B cell (primary cell): ENCODE results near the gene VAV3. TPM values are rescaled to one million over a fixed set of nuclear protein-coding genes. Genes with fewer than 3 reads are reported as not detected.

ENCODE experiments used
- ATAC-seq: fragments of 200-7000 bp; cut with Tn5 transposase; one replicate; pipeline ENCODE4 v1.10.0; 2021; ENCODE audit warnings: low read depth, mild to moderate bottlenecking, moderate number of reproducible peaks, moderate library complexity
- CTCF ChIA-PET: fragments of 350-600 bp; sonication (Branson Sonifier 250); formaldehyde crosslinking; loops from one replicate; lab custom pipeline; 2021; ENCODE audit warnings: antibody characterized with exemption, inconsistent platforms; lab: Charles Lee
- POLR2A ChIA-PET: fragments of 350-600 bp; sonication (Branson Sonifier 250); formaldehyde crosslinking; loops from one replicate; lab custom pipeline; 2021; ENCODE audit warnings: antibody characterized with exemption; lab: Charles Lee
- DNase-seq: peaks from one replicate; pipeline ENCODE4 v3.0.0; 2013
- H2AFZ ChIP-seq: 2 replicates; pipeline ENCODE4 v1.6.1; 2012; ENCODE audit warnings: mild to moderate bottlenecking, low read depth, low read length; ENCODE audit not compliant: insufficient read depth, poor library complexity, severe bottlenecking
- H3K27ac ChIP-seq, 2 donors: 1 replicate in 1 of 2; 2 replicates in 1 of 2; pipeline ENCODE4 v1.5.1; 2012 to 2013; ENCODE audit warnings: low read length in 2 of 2, mild to moderate bottlenecking in 2 of 2, moderate library complexity in 1 of 2
- H3K27me3 ChIP-seq, 4 experiments: fragments of 200-600 bp in 1 of 4; sonication (generic) in 1 of 4; replicated peaks in 1 of 4; 1 replicate in 2 of 4; 2 replicates in 2 of 4; pipeline versions ENCODE4 v1.6.1 to v1.7.0; 2013 to 2016; ENCODE audit warnings: low read length in 3 of 4, mild to moderate bottlenecking in 2 of 4, mixed read lengths in 1 of 4, moderate library complexity in 1 of 4; ENCODE audit not compliant: insufficient read depth in 4 of 4, control insufficient read depth in 3 of 4; ENCODE audit errors: control extremely low read depth in 1 of 4
- H3K36me3 ChIP-seq, 2 experiments: replicated peaks in 1 of 2; 1 replicate in 1 of 2; 2 replicates in 1 of 2; pipeline versions ENCODE4 v1.6.1 to v1.7.1; 2013; ENCODE audit warnings: low read length in 1 of 2; ENCODE audit not compliant: insufficient read depth in 2 of 2, control insufficient read depth in 1 of 2; ENCODE audit errors: control extremely low read depth in 1 of 2, extremely low read depth in 1 of 2
- H3K4me1 ChIP-seq, 2 donors: fragments of 200-600 bp in 1 of 2; sonication (generic) in 1 of 2; 1 replicate in 1 of 2; 2 replicates in 1 of 2; pipeline versions ENCODE4 v1.5.1 to v1.6.1; 2013 to 2017; ENCODE audit warnings: low read length in 2 of 2; ENCODE audit not compliant: control insufficient read depth in 2 of 2, insufficient read depth in 2 of 2
- H3K4me2 ChIP-seq: replicated peaks from 2 replicates; pipeline ENCODE3; 2012; ENCODE audit warnings: mild to moderate bottlenecking, low read depth, low read length; ENCODE audit not compliant: poor library complexity, severe bottlenecking
- H3K4me3 ChIP-seq, 5 experiments: fragments of 200-600 bp in 1 of 5; sonication (generic) in 1 of 5; 1 replicate in 3 of 5; 2 replicates in 2 of 5; pipeline versions ENCODE4 v1.5.1 to v1.7.0; 2011 to 2016; ENCODE audit warnings: low read length in 4 of 5, mild to moderate bottlenecking in 4 of 5, low read depth in 2 of 5, control low read depth in 1 of 5, moderate library complexity in 1 of 5; ENCODE audit not compliant: insufficient read depth in 1 of 5; ENCODE audit errors: control extremely low read depth in 1 of 5, extremely low read depth in 1 of 5
- H3K79me2 ChIP-seq: fragments of 200-600 bp; sonication (generic); one replicate; pipeline ENCODE4 v1.6.0; 2016; ENCODE audit warnings: low read length; ENCODE audit not compliant: control insufficient read depth, insufficient read depth
- H3K9ac ChIP-seq: fragments of 200-600 bp; sonication (generic); 2 replicates; pipeline ENCODE4 v1.6.1; 2017; ENCODE audit warnings: mild to moderate bottlenecking, low read length, moderate library complexity
- H3K9me3 ChIP-seq, 3 donors: one replicate each; pipeline versions ENCODE4 v1.6.1 to v1.7.1; 2013; ENCODE audit warnings: low read length in 2 of 3; ENCODE audit not compliant: control insufficient read depth in 2 of 3, insufficient read depth in 1 of 3; ENCODE audit errors: control extremely low read depth in 1 of 3
- H4K20me1 ChIP-seq: 2 replicates; pipeline ENCODE4 v1.6.0; 2012; ENCODE audit warnings: mild to moderate bottlenecking, low read length; ENCODE audit not compliant: insufficient read depth, control insufficient read depth, poor library complexity, severe bottlenecking
- H3K27ac Mint-ChIP-seq: one replicate; pipeline ENCODE4 v1.8.0; 2021; ENCODE audit warnings: mixed read lengths
- H3K27me3 Mint-ChIP-seq: one replicate; pipeline ENCODE4 v1.8.0; 2021; ENCODE audit warnings: mixed read lengths
- H3K4me1 Mint-ChIP-seq: one replicate; pipeline ENCODE4 v1.8.0; 2021; ENCODE audit warnings: mixed read lengths
- H3K4me3 Mint-ChIP-seq: one replicate; pipeline ENCODE4 v1.8.0; 2021; ENCODE audit warnings: mixed read lengths
- H3K9me3 Mint-ChIP-seq: one replicate; pipeline ENCODE4 v1.8.0; 2022; ENCODE audit warnings: mixed read lengths; ENCODE audit not compliant: insufficient read depth
- EZH2 ChIP-seq: IDR thresholded peaks from 2 replicates; pipeline ENCODE4 v1.6.1; 2012; ENCODE audit warnings: borderline replicate concordance, low read depth, mild to moderate bottlenecking, moderate library complexity, low read length; ENCODE audit not compliant: insufficient read depth, poor library complexity, severe bottlenecking
- WGBS: methylation state at CpG from one replicate; pipeline ENCODE4 v1.1.5; 2013; ENCODE audit warnings: missing lambda C conversion rate; ENCODE audit not compliant: insufficient coverage; 5-methylcytosine and 5-hydroxymethylcytosine counted together
- intact Hi-C: fragments of 100-400 bp; cut with micrococcal nuclease; formaldehyde crosslinking; loops from one replicate; pipeline ENCODE4 v1.10.0; 2022
- polyA plus RNA-seq: library from polyadenylated mRNA; depleted of rRNA; stranded (reverse); fragments of >200 nt; gene quantifications from 2 replicates; pipeline ENCODE4 v1.2.3, GENCODE V29; 2012
- total RNA-seq, 2 donors: library from RNA; stranded (reverse); fragments of 120-200 nt in 1 of 2; gene quantifications; 1 replicate in 1 of 2; 2 replicates in 1 of 2; pipeline versions ENCODE4 v1.2.3 to v1.2.4, GENCODE V29; 2013 to 2022
- TF ChIP-seq, protein P1 (sequence below): fragments of 200-600 bp; IDR thresholded peaks from one replicate; pipeline ENCODE4 v1.8.0; 2022; ENCODE audit warnings: antibody characterized with exemption, mild to moderate bottlenecking

Gene VAV3
- total and polyA plus RNA-seq, 2 donors (not counting 1 experiment from before 2014, with no cell fraction given): 14.8 to 32.5 TPM

DNA sequence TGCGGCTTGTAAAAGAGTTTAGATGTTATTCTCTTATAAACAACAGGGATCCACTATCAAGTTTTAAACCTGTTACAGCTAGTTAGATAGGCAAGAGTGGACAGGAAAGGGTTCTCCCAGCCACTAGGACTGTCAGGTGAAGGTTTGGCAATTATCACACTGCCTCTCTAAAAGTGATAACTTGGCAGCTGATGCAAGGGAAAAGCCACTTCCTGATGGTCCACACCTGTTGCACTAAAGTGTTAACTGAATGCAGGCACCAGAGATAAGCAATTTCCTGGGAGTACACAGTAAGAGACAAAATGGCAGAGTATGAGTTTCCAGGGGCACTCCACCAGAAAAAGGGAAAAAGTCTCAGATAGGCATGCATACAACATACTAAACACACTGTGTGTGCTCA lies 99.4 kb downstream of the VAV3 start:
- H3K27me3 Mint-ChIP-seq: no peaks in the 10 kb centered on the region
- peaks cover 14% of the 10 kb centered on the region for H3K9me3 Mint-ChIP-seq
- peaks cover 67 to 74% of the 10 kb centered on the region in 2 donors for H3K4me1 ChIP-seq
- DNase-seq (no peak), ATAC-seq (no peak)
- H3K27ac Mint-ChIP-seq: peak overlapping the region; percentile 17
- CTCF ChIA-PET: no interaction called here
- peaks cover 2 to 21% (median 8%) of the 10 kb centered on the region in 3 donors for H3K9me3 ChIP-seq
- no peak overlapping the region for H3K4me3 ChIP-seq
- no peaks in the 10 kb centered on the region for H3K36me3 ChIP-seq
- H3K27me3 ChIP-seq: no peaks in the 10 kb centered on the region
- no peak overlapping the region for H3K4me2 ChIP-seq
- H3K79me2 ChIP-seq: peaks cover 87% of the 10 kb centered on the region
- H3K27ac ChIP-seq: peak overlapping the region in 1 of 2 donors; percentile 9
- no peak overlapping the region for H2AFZ ChIP-seq
- H4K20me1 ChIP-seq: no peaks in the 10 kb centered on the region
- intact Hi-C loops: loop anchor here (2.0 to 5.0 kb wide), 2 partner anchors 23 to 37 kb away; no protein-coding TSS in a partner anchor
- no peak for TF ChIP-seq EZH2
- TF ChIP-seq, protein P1, sequence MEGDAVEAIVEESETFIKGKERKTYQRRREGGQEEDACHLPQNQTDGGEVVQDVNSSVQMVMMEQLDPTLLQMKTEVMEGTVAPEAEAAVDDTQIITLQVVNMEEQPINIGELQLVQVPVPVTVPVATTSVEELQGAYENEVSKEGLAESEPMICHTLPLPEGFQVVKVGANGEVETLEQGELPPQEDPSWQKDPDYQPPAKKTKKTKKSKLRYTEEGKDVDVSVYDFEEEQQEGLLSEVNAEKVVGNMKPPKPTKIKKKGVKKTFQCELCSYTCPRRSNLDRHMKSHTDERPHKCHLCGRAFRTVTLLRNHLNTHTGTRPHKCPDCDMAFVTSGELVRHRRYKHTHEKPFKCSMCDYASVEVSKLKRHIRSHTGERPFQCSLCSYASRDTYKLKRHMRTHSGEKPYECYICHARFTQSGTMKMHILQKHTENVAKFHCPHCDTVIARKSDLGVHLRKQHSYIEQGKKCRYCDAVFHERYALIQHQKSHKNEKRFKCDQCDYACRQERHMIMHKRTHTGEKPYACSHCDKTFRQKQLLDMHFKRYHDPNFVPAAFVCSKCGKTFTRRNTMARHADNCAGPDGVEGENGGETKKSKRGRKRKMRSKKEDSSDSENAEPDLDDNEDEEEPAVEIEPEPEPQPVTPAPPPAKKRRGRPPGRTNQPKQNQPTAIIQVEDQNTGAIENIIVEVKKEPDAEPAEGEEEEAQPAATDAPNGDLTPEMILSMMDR: no peak
- no CpG with 5 or more reads among the region's 1 CpG for WGBS
- no peak overlapping the region for H3K4me3 Mint-ChIP-seq
- H3K4me1 Mint-ChIP-seq: peaks cover 87% of the 10 kb centered on the region
- POLR2A ChIA-PET: no interaction called here
- no peak overlapping the region for H3K9ac ChIP-seq

DNA sequence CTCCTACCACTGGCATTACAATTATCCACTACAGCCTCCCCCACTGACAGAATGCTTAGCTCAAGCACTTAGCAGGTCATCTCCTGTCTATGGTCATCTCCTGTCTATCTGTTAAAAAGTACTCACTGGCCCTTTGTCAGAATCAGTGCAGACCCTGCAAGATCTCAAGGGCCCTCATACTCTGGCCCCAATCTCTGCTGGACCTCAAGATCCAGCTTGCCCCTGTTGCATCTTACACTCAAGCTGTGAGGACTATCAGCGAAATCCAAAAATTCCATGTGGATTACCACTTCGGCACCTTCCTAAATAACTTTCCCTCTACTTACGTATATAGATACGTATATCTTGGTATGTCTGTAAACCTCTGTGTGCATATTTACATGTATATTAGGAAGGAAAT lies 101.6 kb downstream of the VAV3 start:
- H3K27ac Mint-ChIP-seq: peak overlapping the region; percentile 21
- H3K27me3 Mint-ChIP-seq: no peaks in the 10 kb centered on the region

More for the DNA sequence above, 101.6 kb downstream of the VAV3 start:
- H2AFZ ChIP-seq: no peak overlapping the region
- no peak overlapping the region for H3K4me3 ChIP-seq
- Mint-ChIP-seq H3K4me3 (no peak overlapping the region), H3K4me1 (peaks cover 78% of the 10 kb centered on the region), H3K9me3 (peaks cover 9% of the 10 kb centered on the region)
- DNase-seq (no peak), ATAC-seq (no peak)
- TF ChIP-seq EZH2: no peak
- TF ChIP-seq, protein P1: no peak
- no CpG with 5 or more reads among the region's 4 CpGs for WGBS
- peaks cover 0 to 21% (median 10%) of the 10 kb centered on the region in 3 donors for H3K9me3 ChIP-seq
- H4K20me1 ChIP-seq: no peaks in the 10 kb centered on the region
- no peaks in the 10 kb centered on the region for H3K27me3 ChIP-seq
- peaks cover 66 to 69% of the 10 kb centered on the region in 2 donors for H3K4me1 ChIP-seq
- ChIA-PET POLR2A (no interaction called here), CTCF (interaction anchor here (0.6 to 1.1 kb wide), 3 partner anchors 9 to 83 kb away, joined by 3 to 4 read pairs (median 3); no protein-coding TSS in a partner anchor)
- no peaks in the 10 kb centered on the region for H3K36me3 ChIP-seq
- intact Hi-C loops: loop anchor here (2.0 kb wide), 1 partner anchor 13 kb away; no protein-coding TSS in a partner anchor
- H3K9ac ChIP-seq: no peak overlapping the region
- peak overlapping the region in 1 of 2 donors; percentile 38 for H3K27ac ChIP-seq
- H3K4me2 ChIP-seq: peak overlapping the region; percentile 21
- H3K79me2 ChIP-seq: peaks cover 88% of the 10 kb centered on the region
